Mucosa of descending colon (tissue), 3 donors: ENCODE measurements around the gene LAMTOR2. TPM values are rescaled to one million over a fixed set of nuclear protein-coding genes. Genes with fewer than 3 reads are reported as not detected.

Experiments used
- ATAC-seq: fragments of 200-7000 bp; cut with Tn5 transposase; one replicate; pipeline ENCODE4 v1.9.1; 2020; ENCODE audit warnings: mild to moderate bottlenecking, moderate library complexity
- DNase-seq, 3 donors: peaks; one replicate each; pipeline ENCODE4 v3.0.0-alpha.2; 2020
- H3K36me3 ChIP-seq: fragments of 200-600 bp; one replicate; pipeline ENCODE4 v1.8.0; 2021; ENCODE audit warnings: low read depth, mild to moderate bottlenecking
- H3K4me1 ChIP-seq: fragments of 200-600 bp; one replicate; pipeline ENCODE4 v1.8.0; 2021; ENCODE audit warnings: low read depth, mild to moderate bottlenecking
- H3K4me3 ChIP-seq: fragments of 200-600 bp; one replicate; pipeline ENCODE4 v1.8.0; 2021; ENCODE audit warnings: mild to moderate bottlenecking
- H3K9me3 ChIP-seq: fragments of 200-600 bp; one replicate; pipeline ENCODE4 v1.8.0; 2021; ENCODE audit warnings: mild to moderate bottlenecking
- CTCF ChIP-seq: fragments of 200-600 bp; IDR thresholded peaks from one replicate; pipeline ENCODE4 v1.8.0; 2022; ENCODE audit warnings: antibody characterized with exemption, mild to moderate bottlenecking
- intact Hi-C, 2 donors: fragments of 100-400 bp; cut with DNase I in 1 of 2; cut with micrococcal nuclease in 1 of 2; formaldehyde crosslinking; loops; one replicate each; pipeline versions ENCODE4 v1.11.0 to v1.11.1; 2022; cut with DNase I, micrococcal nuclease
- total RNA-seq, 3 donors: library from RNA; stranded (reverse); fragmentation: NEBNext Ultra II Directional in 2 of 3; extraction: Animal tissue kit (Norgen Biotek cat#: 25700) in 2 of 3; gene quantifications; one replicate each; pipeline versions ENCODE4 v1.2.1 to v1.2.4, GENCODE V29; 2021 to 2023
- donor health status: DM: no; HTN: no; CAD: no; lungs with moderate emphysema.
- donor health status: DM: no; HTN: no; CAD: no.
- donor health status: DM: no; HTN: yes; CAD: no.

The LAMTOR2 gene
- total RNA-seq, 3 donors from 2014 or later: 49.8 to 73.4 (median 60.7) TPM

- ATAC-seq (no peak), DNase-seq (no peak)
- H3K4me3 ChIP-seq: no peak overlapping the region
- intact Hi-C loops: no loop called here
- no peak for TF ChIP-seq CTCF
- no peaks in the 10 kb centered on the region for H3K36me3 ChIP-seq
- H3K4me1 ChIP-seq: no peaks in the 10 kb centered on the region
- H3K9me3 ChIP-seq: no peaks in the 10 kb centered on the region
These were observed 18.6 kb downstream of the LAMTOR2 start for GRCh38 chr1:156073110-156073687.

GRCh38 chr1:156073740-156074139 lies 19.2 kb downstream of the LAMTOR2 start:
- Histone ChIP-seq H3K4me1 (no peaks in the 10 kb centered on the region), H3K9me3 (no peaks in the 10 kb centered on the region), H3K36me3 (no peaks in the 10 kb centered on the region), H3K4me3 (no peak overlapping the region)
- TF ChIP-seq CTCF: no peak
- intact Hi-C loops: no loop called here
- no peak for ATAC-seq
- no peak for DNase-seq

GRCh38 chr1:156074661-156075060 lies 20.1 kb downstream of the LAMTOR2 start:
- H3K4me3 ChIP-seq: no peak overlapping the region
- H3K9me3 ChIP-seq: no peaks in the 10 kb centered on the region
- no peak for TF ChIP-seq CTCF
- no peak for ATAC-seq
- no peak for DNase-seq
- no peaks in the 10 kb centered on the region for H3K4me1 ChIP-seq
- no peaks in the 10 kb centered on the region for H3K36me3 ChIP-seq
- intact Hi-C loops: no loop called here

GRCh38 chr1:156075162-156075561 lies 20.6 kb downstream of the LAMTOR2 start:
- Histone ChIP-seq H3K9me3 (no peaks in the 10 kb centered on the region), H3K36me3 (no peaks in the 10 kb centered on the region), H3K4me3 (no peak overlapping the region), H3K4me1 (no peaks in the 10 kb centered on the region)
- no peak for ATAC-seq
- no peak for DNase-seq
- no peak for TF ChIP-seq CTCF
- intact Hi-C loops: no loop called here

GRCh38 chr1:156075775-156076204 lies 21.2 kb downstream of the LAMTOR2 start:
- Histone ChIP-seq H3K4me3 (no peak overlapping the region), H3K4me1 (no peaks in the 10 kb centered on the region), H3K36me3 (no peaks in the 10 kb centered on the region), H3K9me3 (no peaks in the 10 kb centered on the region)
- ATAC-seq (no peak), DNase-seq (no peak)
- TF ChIP-seq CTCF: no peak
- intact Hi-C loops: no loop called here
